ENCODE measurements around the gene HAT1. TPM values are rescaled to one million over a fixed set of nuclear protein-coding genes. Genes with fewer than 3 reads are reported as not detected.

The HAT1 gene
- polyA plus RNA-seq, 3 donors, result 16.9 to 63.3 (median 62.8) TPM

GRCh38 chr2:171939058-171939742 lies 16.9 kb downstream of the HAT1 start:
- peak in 1 of 3 donors; percentile 12 for DNase-seq
- Histone ChIP-seq H3K9ac (ENCODE audit: insufficient read depth, low read length, poor library complexity, severe bottlenecking) (peak overlapping the region; percentile 38), H3K27ac (ENCODE audit: low read depth in 1 of 2, low read length in 2 of 2) (peak overlapping the region; percentile 52 to 78), H3K79me2 (ENCODE audit: insufficient read depth, low read length) (peaks cover 91% of the 10 kb centered on the region), H3K9me3 (replicated peaks in 1 of 2; ENCODE audit: control insufficient read depth in 1 of 2, insufficient read depth in 1 of 2, low read length in 2 of 2) (no peaks in the 10 kb centered on the region), H3K4me2 (replicated peaks; ENCODE audit: extremely low read depth, low read length, poor library complexity, severe bottlenecking) (peak overlapping the region; percentile 42), H3K4me1 (ENCODE audit: control insufficient read depth in 1 of 2, insufficient read depth in 2 of 2, low read length in 2 of 2) (peaks cover 26 to 29% of the 10 kb centered on the region in 2 donors), H4K20me1 (ENCODE audit: insufficient read depth, low read length) (no peaks in the 10 kb centered on the region), H3K4me3 (replicated peaks in 1 of 3; ENCODE audit: low read depth in 2 of 3, low read length in 3 of 3) (peak overlapping the region in 1 of 3 experiments; percentile 7), H2AFZ (ENCODE audit: insufficient read depth, low read depth, low read length, poor library complexity, severe bottlenecking) (peak overlapping the region; percentile 9), H3K27me3 (ENCODE audit: control insufficient read depth in 2 of 2, insufficient read depth in 2 of 2, low read length in 2 of 2) (no peaks in the 10 kb centered on the region), H3K36me3 (replicated peaks in 1 of 2; ENCODE audit: control insufficient read depth in 1 of 2, insufficient read depth in 2 of 2, low read length in 2 of 2) (no peaks in the 10 kb centered on the region)
- Mint-ChIP-seq H3K9me3 (no peaks in the 10 kb centered on the region), H3K27me3 (ENCODE audit: low read depth in 3 of 3) (peaks cover 0 to 1% (median 1%) of the 10 kb centered on the region in 3 donors), H3K36me3 (peaks cover 8% of the 10 kb centered on the region in 2 donors), H3K4me3 (peak overlapping the region; percentile 5 to 51), H3K4me1 (peaks cover 42% of the 10 kb centered on the region), H3K27ac (peak overlapping the region; percentile 79 to 93 (median 89))
- 77% methylated on average over 4 of the region's 9 CpGs for WGBS (ENCODE audit: insufficient coverage)
- TF ChIP-seq CTCF (IDR thresholded peaks at IDR 0.05), result no peak
- intact Hi-C loops (cut with micrococcal nuclease), result no loop called here

- DNase-seq, result peak; percentile 57 to 70 (median 67)
- intact Hi-C loops (cut with micrococcal nuclease), result no loop called here
- peaks cover 3 to 8% of the 10 kb centered on the region in 2 donors for H3K36me3 Mint-ChIP-seq
- Histone ChIP-seq H3K9me3 (replicated peaks in 1 of 2; ENCODE audit: control insufficient read depth in 1 of 2, insufficient read depth in 1 of 2, low read length in 2 of 2) (no peaks in the 10 kb centered on the region), H3K4me1 (ENCODE audit: control insufficient read depth in 1 of 2, insufficient read depth in 2 of 2, low read length in 2 of 2) (peaks cover 26 to 29% of the 10 kb centered on the region in 2 donors), H3K4me3 (replicated peaks in 1 of 3; ENCODE audit: low read depth in 2 of 3, low read length in 3 of 3) (peak overlapping the region in 1 of 3 experiments; percentile 7), H3K9ac (ENCODE audit: insufficient read depth, low read length, poor library complexity, severe bottlenecking) (peak overlapping the region; percentile 38), H3K79me2 (ENCODE audit: insufficient read depth, low read length) (peaks cover 91% of the 10 kb centered on the region), H4K20me1 (ENCODE audit: insufficient read depth, low read length) (no peaks in the 10 kb centered on the region), H3K27me3 (ENCODE audit: control insufficient read depth in 2 of 2, insufficient read depth in 2 of 2, low read length in 2 of 2) (no peaks in the 10 kb centered on the region), H2AFZ (ENCODE audit: insufficient read depth, low read depth, low read length, poor library complexity, severe bottlenecking) (peak overlapping the region; percentile 9), H3K36me3 (replicated peaks in 1 of 2; ENCODE audit: control insufficient read depth in 1 of 2, insufficient read depth in 2 of 2, low read length in 2 of 2) (no peaks in the 10 kb centered on the region), H3K4me2 (replicated peaks; ENCODE audit: extremely low read depth, low read length, poor library complexity, severe bottlenecking) (peak overlapping the region; percentile 42), H3K27ac (ENCODE audit: low read depth in 1 of 2, low read length in 2 of 2) (peak overlapping the region; percentile 52 to 78)
- peaks cover 43% of the 10 kb centered on the region for H3K4me1 Mint-ChIP-seq
- WGBS (ENCODE audit: insufficient coverage), result no CpG with 5 or more reads among the region's 4 CpGs
- peaks cover 0 to 1% (median 1%) of the 10 kb centered on the region in 3 donors for H3K27me3 Mint-ChIP-seq (ENCODE audit: low read depth in 3 of 3)
- H3K27ac Mint-ChIP-seq, result peak overlapping the region; percentile 79 to 93 (median 89)
- no peaks in the 10 kb centered on the region for H3K9me3 Mint-ChIP-seq
- no peak for TF ChIP-seq CTCF (IDR thresholded peaks at IDR 0.05)
- H3K4me3 Mint-ChIP-seq, result peak overlapping the region; percentile 5 to 51
These were observed 17.4 kb downstream of the HAT1 start for GRCh38 chr2:171939743-171940071.

Measured in CD14-positive monocyte (primary cell).